Activated T-cell treated with anti-CD3 and anti-CD28 coated beads, Interleukin-2, amount 50 U/mL, for 24 hours (primary cell): ENCODE results near the gene RHOC.

Experiments used
- DNase-seq: peaks from one replicate; pipeline ENCODE4 v3.0.0-alpha.2; 2020
- H3K27ac Mint-ChIP-seq: 2 replicates; pipeline ENCODE4 v1.8.0; 2020; ENCODE audit warnings: mild to moderate bottlenecking, mixed read lengths
- H3K27me3 Mint-ChIP-seq: 2 replicates; pipeline ENCODE4 v1.8.0; 2020; ENCODE audit warnings: mixed read lengths
- H3K36me3 Mint-ChIP-seq: 2 replicates; pipeline ENCODE4 v1.8.0; 2020; ENCODE audit warnings: low read depth, mixed read lengths
- H3K4me1 Mint-ChIP-seq: 2 replicates; pipeline ENCODE4 v1.8.0; 2020; ENCODE audit warnings: low read depth, mixed read lengths
- H3K4me3 Mint-ChIP-seq: 2 replicates; pipeline ENCODE4 v1.8.0; 2020; ENCODE audit warnings: mild to moderate bottlenecking, moderate library complexity, mixed read lengths
- H3K9me3 Mint-ChIP-seq: 2 replicates; pipeline ENCODE4 v1.8.0; 2020; ENCODE audit warnings: mixed read lengths

Gene RHOC

DNA sequence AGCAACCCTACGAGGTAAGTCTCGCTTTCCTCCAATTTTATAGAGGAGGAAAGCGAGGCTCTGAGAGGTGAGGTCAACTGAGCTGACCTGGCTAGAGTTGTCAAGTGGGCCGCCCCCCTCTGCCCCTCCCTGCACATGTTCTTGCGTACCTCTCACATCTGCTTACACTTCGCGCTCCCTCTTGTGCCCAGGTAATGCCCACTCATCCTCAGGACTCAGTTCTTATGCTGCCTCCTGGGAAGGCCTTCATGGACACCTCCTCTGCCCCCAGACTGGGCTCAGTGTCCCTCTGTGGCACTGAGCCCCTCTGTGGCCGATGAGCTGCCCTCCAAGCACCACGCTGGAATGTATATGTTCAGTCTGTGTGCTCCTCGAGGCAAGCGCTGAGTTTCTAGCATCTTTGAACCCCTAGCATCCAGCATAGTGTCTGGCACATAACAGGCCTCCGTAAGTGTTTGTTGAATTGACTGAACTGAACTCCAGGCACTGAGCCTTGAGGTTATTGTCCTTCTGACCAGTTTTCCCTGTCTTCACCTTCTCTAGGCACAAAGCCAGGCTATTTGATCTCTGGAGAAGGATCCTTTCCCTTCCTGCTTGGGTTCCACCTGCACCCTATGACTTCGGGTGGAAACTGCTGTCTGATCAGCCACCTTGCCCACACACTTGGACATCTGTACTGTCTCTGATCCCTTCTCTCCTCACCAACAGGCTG is 19.0 kb downstream of the RHOC start:
- H3K9me3 Mint-ChIP-seq, result no peaks in the 10 kb centered on the region
- no peaks in the 10 kb centered on the region for H3K27me3 Mint-ChIP-seq
- H3K36me3 Mint-ChIP-seq, result peaks cover 41% of the 10 kb centered on the region
- H3K4me3 Mint-ChIP-seq, result no peak overlapping the region
- no peak overlapping the region for H3K27ac Mint-ChIP-seq
- peaks cover 14% of the 10 kb centered on the region for H3K4me1 Mint-ChIP-seq
- DNase-seq, result no peak

DNA sequence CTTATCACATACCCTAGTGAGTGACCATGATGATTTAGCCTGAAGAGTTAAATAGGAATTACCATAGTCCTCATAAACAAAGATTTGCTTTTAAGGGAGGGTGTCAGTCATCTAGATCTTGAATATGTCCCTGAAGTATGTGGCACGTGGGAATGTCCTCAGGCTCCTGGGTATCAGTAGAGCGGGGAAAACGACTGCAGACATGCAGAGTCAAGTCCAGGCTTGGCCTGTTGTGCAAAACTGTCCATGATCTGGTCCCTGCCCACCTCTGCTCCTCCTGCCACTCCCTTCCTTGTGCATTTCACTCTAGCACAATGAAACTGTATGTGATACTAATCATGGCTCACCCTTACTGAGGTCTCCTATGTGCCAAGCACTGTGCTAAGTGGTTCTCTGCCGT is 19.6 kb downstream of the RHOC start:
- H3K27ac Mint-ChIP-seq, result no peak overlapping the region
- H3K4me1 Mint-ChIP-seq, result peaks cover 15% of the 10 kb centered on the region
- DNase-seq, result no peak
- no peak overlapping the region for H3K4me3 Mint-ChIP-seq
- no peaks in the 10 kb centered on the region for H3K27me3 Mint-ChIP-seq
- no peaks in the 10 kb centered on the region for H3K9me3 Mint-ChIP-seq
- peaks cover 37% of the 10 kb centered on the region for H3K36me3 Mint-ChIP-seq

GRCh38 chr1:112686835-112687234 is 20.1 kb downstream of the RHOC start:
- Mint-ChIP-seq H3K9me3 (no peaks in the 10 kb centered on the region), H3K27me3 (no peaks in the 10 kb centered on the region), H3K4me3 (no peak overlapping the region), H3K4me1 (peaks cover 18% of the 10 kb centered on the region), H3K27ac (peak overlapping the region; percentile 42), H3K36me3 (peaks cover 32% of the 10 kb centered on the region)
- no peak for DNase-seq

GRCh38 chr1:112686417-112686816 is 20.5 kb downstream of the RHOC start:
- peaks cover 28% of the 10 kb centered on the region for H3K36me3 Mint-ChIP-seq
- no peak for DNase-seq
- no peak overlapping the region for H3K4me3 Mint-ChIP-seq
- H3K27me3 Mint-ChIP-seq, result no peaks in the 10 kb centered on the region
- H3K4me1 Mint-ChIP-seq, result peaks cover 18% of the 10 kb centered on the region
- H3K9me3 Mint-ChIP-seq, result no peaks in the 10 kb centered on the region
- peak overlapping the region; percentile 42 for H3K27ac Mint-ChIP-seq

GRCh38 chr1:112685913-112686312 is 21.0 kb downstream of the RHOC start:
- no peaks in the 10 kb centered on the region for H3K9me3 Mint-ChIP-seq
- H3K27me3 Mint-ChIP-seq, result no peaks in the 10 kb centered on the region
- peaks cover 28% of the 10 kb centered on the region for H3K36me3 Mint-ChIP-seq
- no peak overlapping the region for H3K27ac Mint-ChIP-seq
- no peak for DNase-seq
- H3K4me3 Mint-ChIP-seq, result no peak overlapping the region
- peaks cover 18% of the 10 kb centered on the region for H3K4me1 Mint-ChIP-seq

DNA sequence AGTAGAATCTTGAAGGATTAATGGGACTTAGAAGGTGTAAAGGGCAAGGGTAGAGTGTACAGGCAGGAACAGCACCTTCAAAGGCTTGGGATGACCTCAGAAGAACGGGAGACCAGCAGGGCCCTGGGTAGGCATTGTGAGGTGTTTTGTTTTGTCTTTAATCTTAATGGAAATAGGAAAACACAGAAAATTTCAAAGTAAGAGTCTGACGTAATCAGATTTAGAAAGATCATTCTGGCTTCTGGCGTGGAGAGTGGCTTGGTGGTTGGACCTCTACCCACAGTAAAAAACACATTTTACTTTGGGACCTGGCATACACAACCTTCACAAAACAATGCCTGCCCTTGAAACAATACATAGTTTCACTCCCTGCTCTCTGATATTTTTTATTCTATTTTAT is 28.3 kb downstream of the RHOC start:
- H3K36me3 Mint-ChIP-seq, result peaks cover 26% of the 10 kb centered on the region
- no peak overlapping the region for H3K4me3 Mint-ChIP-seq
- no peak for DNase-seq
- peak overlapping the region; percentile 4 for H3K27ac Mint-ChIP-seq
- H3K9me3 Mint-ChIP-seq, result no peaks in the 10 kb centered on the region
- H3K27me3 Mint-ChIP-seq, result no peaks in the 10 kb centered on the region
- H3K4me1 Mint-ChIP-seq, result peaks cover 51% of the 10 kb centered on the region

- Mint-ChIP-seq H3K27ac (no peak overlapping the region), H3K27me3 (no peaks in the 10 kb centered on the region), H3K36me3 (peaks cover 35% of the 10 kb centered on the region), H3K9me3 (no peaks in the 10 kb centered on the region), H3K4me1 (peaks cover 57% of the 10 kb centered on the region), H3K4me3 (no peak overlapping the region)
- DNase-seq, result no peak
Measured at GRCh38 chr1:112677501-112677900, 29.4 kb downstream of the RHOC start.

DNA sequence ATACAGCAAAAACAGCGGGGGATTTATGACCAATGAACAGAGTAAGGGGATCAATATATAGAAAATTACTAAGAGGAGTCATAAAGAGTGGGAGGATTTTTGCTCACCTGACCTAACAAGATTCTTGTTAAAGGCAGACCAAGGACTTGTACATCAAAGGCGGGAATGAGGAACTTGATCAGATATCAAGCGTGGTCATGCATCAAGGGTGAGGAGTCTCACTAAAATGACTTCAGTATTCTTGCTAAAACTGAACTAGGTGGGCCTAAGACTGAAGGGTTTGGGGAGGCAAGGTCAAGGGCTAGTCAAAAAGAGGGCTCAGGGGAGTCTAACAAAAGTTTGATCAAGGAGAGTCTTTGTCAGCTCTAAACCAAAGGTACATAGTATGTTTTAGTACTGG is 30.4 kb downstream of the RHOC start:
- Mint-ChIP-seq H3K9me3 (no peaks in the 10 kb centered on the region), H3K4me1 (peaks cover 54% of the 10 kb centered on the region), H3K27me3 (no peaks in the 10 kb centered on the region), H3K36me3 (peaks cover 42% of the 10 kb centered on the region), H3K4me3 (peak overlapping the region; percentile 95), H3K27ac (peak overlapping the region; percentile 87)
- no peak for DNase-seq

DNA sequence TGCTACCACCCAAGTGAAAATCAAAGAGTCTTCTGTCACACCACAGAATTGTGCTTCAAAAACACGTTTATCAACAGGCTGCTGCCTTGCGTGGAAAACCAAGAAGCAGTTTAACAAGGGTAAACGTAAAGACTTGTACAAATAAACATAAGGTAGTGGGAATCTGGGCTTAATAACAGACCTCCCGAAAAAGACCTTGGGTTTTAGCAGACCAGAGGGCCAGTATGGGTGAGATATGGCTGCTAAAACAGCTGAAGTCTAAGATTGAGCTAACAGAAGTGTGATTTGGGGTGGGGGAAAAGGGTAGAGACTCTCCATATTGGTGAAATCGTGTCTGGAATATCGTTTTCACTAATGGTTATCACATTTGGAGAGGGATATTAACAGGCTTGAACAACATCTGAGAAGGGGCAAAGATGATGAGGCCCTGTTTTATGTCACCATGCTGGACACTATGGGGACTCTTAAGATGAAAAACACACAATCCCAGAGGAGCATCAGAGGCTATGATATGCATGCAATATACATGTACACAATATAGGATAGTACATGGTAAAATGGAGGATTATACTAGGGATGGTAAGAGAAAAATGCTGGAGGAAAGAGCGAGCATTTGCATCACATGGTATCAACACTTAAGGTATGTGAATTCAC is 31.1 kb downstream of the RHOC start:
- no peaks in the 10 kb centered on the region for H3K9me3 Mint-ChIP-seq
- peak overlapping the region; percentile 87 for H3K27ac Mint-ChIP-seq
- DNase-seq, result no peak
- H3K4me1 Mint-ChIP-seq, result peaks cover 54% of the 10 kb centered on the region
- H3K36me3 Mint-ChIP-seq, result peaks cover 49% of the 10 kb centered on the region
- H3K4me3 Mint-ChIP-seq, result peak overlapping the region; percentile 95
- no peaks in the 10 kb centered on the region for H3K27me3 Mint-ChIP-seq

GRCh38 chr1:112674986-112675727 is 31.8 kb downstream of the RHOC start:
- peaks cover 54% of the 10 kb centered on the region for H3K4me1 Mint-ChIP-seq
- H3K4me3 Mint-ChIP-seq, result peak overlapping the region; percentile 95
- DNase-seq, result peak; percentile 71
- peaks cover 56% of the 10 kb centered on the region for H3K36me3 Mint-ChIP-seq
- H3K27me3 Mint-ChIP-seq, result no peaks in the 10 kb centered on the region
- H3K9me3 Mint-ChIP-seq, result no peaks in the 10 kb centered on the region
- H3K27ac Mint-ChIP-seq, result peak overlapping the region; percentile 97

DNA sequence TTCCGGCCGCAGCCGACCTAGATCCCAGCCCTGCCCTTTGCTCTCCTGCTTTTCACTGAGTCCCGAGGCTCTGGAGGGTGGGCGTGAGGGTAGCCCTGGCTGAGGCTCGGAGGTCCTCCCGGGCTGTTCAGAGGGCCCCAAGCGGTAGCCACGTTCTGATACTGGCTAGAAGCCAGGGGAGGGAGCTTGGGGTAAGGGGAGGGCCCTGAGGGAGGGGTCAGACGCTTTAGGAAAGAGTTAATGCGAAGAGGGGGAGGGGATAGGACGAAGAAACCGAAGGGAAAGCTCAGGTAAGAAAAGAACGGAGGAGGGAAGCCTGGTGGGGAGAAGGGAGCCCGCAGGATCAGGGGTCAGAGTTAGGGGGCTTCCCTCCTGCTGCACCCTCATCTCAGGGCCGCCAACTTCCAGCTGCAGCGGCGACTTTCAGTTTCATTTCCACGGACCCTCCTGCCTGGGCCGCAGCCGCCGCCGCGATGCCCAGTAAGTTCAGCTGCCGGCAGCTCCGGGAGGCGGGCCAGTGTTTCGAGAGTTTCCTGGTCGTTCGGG is 32.4 kb downstream of the RHOC start, which contains the start of gene MOV10:
Gene MOV10, plus strand, starts transcription at position 220 of the 546 bp plus-strand sequence. Its CDS starts 254 bp downstream, at position 474.
- DNase-seq, result peak; percentile 73
- Mint-ChIP-seq H3K9me3 (no peaks in the 10 kb centered on the region), H3K4me1 (peaks cover 58% of the 10 kb centered on the region), H3K36me3 (peaks cover 63% of the 10 kb centered on the region), H3K27ac (peak within 1 kb of the TSS; percentile 97), H3K4me3 (peak within 1 kb of the TSS; percentile 95), H3K27me3 (no peaks in the 10 kb centered on the region)

- peak overlapping the region; percentile 95 for H3K4me3 Mint-ChIP-seq
- peaks cover 61% of the 10 kb centered on the region for H3K4me1 Mint-ChIP-seq
- peak overlapping the region; percentile 97 for H3K27ac Mint-ChIP-seq
- H3K27me3 Mint-ChIP-seq, result no peaks in the 10 kb centered on the region
- H3K9me3 Mint-ChIP-seq, result no peaks in the 10 kb centered on the region
- H3K36me3 Mint-ChIP-seq, result peaks cover 67% of the 10 kb centered on the region
- no peak for DNase-seq
Measured at GRCh38 chr1:112673592-112674439, 33.1 kb downstream of the RHOC start.

- H3K36me3 Mint-ChIP-seq, result peaks cover 77% of the 10 kb centered on the region
- H3K4me3 Mint-ChIP-seq, result no peak overlapping the region
- peaks cover 62% of the 10 kb centered on the region for H3K4me1 Mint-ChIP-seq
- no peak for DNase-seq
- H3K27me3 Mint-ChIP-seq, result no peaks in the 10 kb centered on the region
- no peak overlapping the region for H3K27ac Mint-ChIP-seq
- H3K9me3 Mint-ChIP-seq, result no peaks in the 10 kb centered on the region
Measured at GRCh38 chr1:112672842-112673241, 34.1 kb downstream of the RHOC start.

DNA sequence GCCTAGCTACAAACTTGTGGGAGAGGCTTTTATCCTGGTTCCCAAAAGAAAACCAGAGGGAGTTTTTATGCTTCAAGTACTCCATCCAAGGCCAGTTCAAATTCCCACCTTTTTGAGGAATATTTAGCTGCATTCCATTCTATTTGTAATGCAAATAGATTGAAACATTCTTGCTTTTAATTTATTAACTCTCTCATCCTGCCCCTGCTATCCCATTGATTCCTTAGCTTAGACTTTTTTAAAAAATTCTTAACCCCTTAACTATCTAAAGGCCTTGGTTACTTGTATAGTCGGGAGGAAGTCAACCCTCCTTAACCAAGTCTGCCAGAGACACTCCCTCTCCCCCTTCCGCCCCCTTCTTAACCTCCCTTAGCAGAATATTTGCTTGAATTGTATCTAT is 34.9 kb downstream of the RHOC start:
- Mint-ChIP-seq H3K4me3 (no peak overlapping the region), H3K9me3 (no peaks in the 10 kb centered on the region), H3K36me3 (peaks cover 85% of the 10 kb centered on the region), H3K27me3 (no peaks in the 10 kb centered on the region), H3K27ac (peak overlapping the region; percentile 24), H3K4me1 (peaks cover 64% of the 10 kb centered on the region)
- DNase-seq, result no peak
